Endodermal cell (in vitro differentiated cells): ENCODE measurements around the gene EXOG. TPM values are rescaled to one million over a fixed set of nuclear protein-coding genes. Genes with fewer than 3 reads are reported as not detected.

Experiments used
- DNase-seq: peaks from one replicate; pipeline ENCODE4 v3.0.0-alpha.2; 2017
- H3K27ac ChIP-seq: 2 replicates; pipeline ENCODE4 v1.5.1; 2013; ENCODE audit warnings: mild to moderate bottlenecking, low read depth, low read length, moderate library complexity
- H3K27me3 ChIP-seq: 2 replicates; pipeline ENCODE4 v1.6.1; 2013; ENCODE audit warnings: mild to moderate bottlenecking, low read length, moderate library complexity; ENCODE audit not compliant: insufficient read depth, control insufficient read depth, poor library complexity, severe bottlenecking
- H3K36me3 ChIP-seq: 2 replicates; pipeline ENCODE4 v1.7.0; 2013; ENCODE audit warnings: mild to moderate bottlenecking, low read length, moderate library complexity; ENCODE audit not compliant: control insufficient read depth, insufficient read depth
- H3K4me1 ChIP-seq: one replicate; pipeline ENCODE4 v1.7.0; 2013; ENCODE audit warnings: low read length; ENCODE audit not compliant: control insufficient read depth, insufficient read depth
- H3K4me3 ChIP-seq: 2 replicates; pipeline ENCODE4 v1.5.1; 2013; ENCODE audit warnings: mild to moderate bottlenecking, low read length, moderate library complexity
- H3K9ac ChIP-seq: 2 replicates; pipeline ENCODE4 v1.6.1; 2013; ENCODE audit warnings: mild to moderate bottlenecking, low read length, moderate library complexity; ENCODE audit not compliant: poor library complexity, severe bottlenecking; ENCODE audit errors: extremely low read depth
- H3K9me3 ChIP-seq: 2 replicates; pipeline ENCODE4 v1.6.1; 2013; ENCODE audit warnings: mild to moderate bottlenecking, low read length, moderate library complexity; ENCODE audit not compliant: control insufficient read depth
- H3K27ac Mint-ChIP-seq: 2 replicates; pipeline ENCODE4 v1.8.0; 2020; ENCODE audit warnings: mixed read lengths
- H3K27me3 Mint-ChIP-seq: 2 replicates; pipeline ENCODE4 v1.8.0; 2021; ENCODE audit warnings: mild to moderate bottlenecking, mixed read lengths; ENCODE audit not compliant: insufficient read depth
- H3K36me3 Mint-ChIP-seq: 2 replicates; pipeline ENCODE4 v1.8.0; 2020; ENCODE audit warnings: low read depth, mixed read lengths
- H3K4me1 Mint-ChIP-seq: 2 replicates; pipeline ENCODE4 v1.8.0; 2020; ENCODE audit warnings: mixed read lengths
- H3K4me3 Mint-ChIP-seq: 2 replicates; pipeline ENCODE4 v1.8.0; 2020; ENCODE audit warnings: mild to moderate bottlenecking, moderate library complexity, mixed read lengths
- H3K9me3 Mint-ChIP-seq: 2 replicates; pipeline ENCODE4 v1.8.0; 2020; ENCODE audit warnings: mild to moderate bottlenecking, mixed read lengths
- whole genome bisulfite sequencing, 2 experiments: methylation state at CpG; one replicate each; pipeline versions ENCODE4 v1.1.5 to v1.1.7; 2013; ENCODE audit warnings: missing lambda C conversion rate in 2 of 2, mixed read lengths in 1 of 2; ENCODE audit not compliant: insufficient coverage in 1 of 2, insufficient read length in 1 of 2; 5-methylcytosine and 5-hydroxymethylcytosine counted together
- total RNA-seq, 2 donors: library from RNA; stranded (reverse); fragmentation: NEBNext Ultra II Directional in 1 of 2; extraction: Animal tissue kit (Norgen Biotek cat#: 25700) in 1 of 2; gene quantifications; 2 replicates in 1 of 2; 3 replicates in 1 of 2; pipeline ENCODE4 v1.2.1, GENCODE V29; 2021
- TF ChIP-seq, protein P1 (sequence below): fragments of 200-600 bp; sonication (generic); conservative IDR thresholded peaks from 2 replicates; pipeline ENCODE4 v1.5.0; 2021; ENCODE audit warnings: antibody characterized with exemption, mild to moderate bottlenecking

The EXOG gene
- total RNA-seq, 2 donors from 2014 or later, result 11.9 to 13.8 TPM

GRCh38 chr3:38528457-38528856, 32.3 kb downstream of the EXOG start:
- peaks cover 6% of the 10 kb centered on the region for H3K4me1 ChIP-seq
- H3K4me3 Mint-ChIP-seq, result no peak overlapping the region
- peaks cover 23% of the 10 kb centered on the region for H3K36me3 Mint-ChIP-seq
- H3K4me3 ChIP-seq, result no peak overlapping the region
- no peak overlapping the region for H3K27ac ChIP-seq
- no peaks in the 10 kb centered on the region for H3K27me3 Mint-ChIP-seq
- H3K9me3 Mint-ChIP-seq, result no peaks in the 10 kb centered on the region
- DNase-seq, result peak; percentile 77
- TF ChIP-seq, protein P1, sequence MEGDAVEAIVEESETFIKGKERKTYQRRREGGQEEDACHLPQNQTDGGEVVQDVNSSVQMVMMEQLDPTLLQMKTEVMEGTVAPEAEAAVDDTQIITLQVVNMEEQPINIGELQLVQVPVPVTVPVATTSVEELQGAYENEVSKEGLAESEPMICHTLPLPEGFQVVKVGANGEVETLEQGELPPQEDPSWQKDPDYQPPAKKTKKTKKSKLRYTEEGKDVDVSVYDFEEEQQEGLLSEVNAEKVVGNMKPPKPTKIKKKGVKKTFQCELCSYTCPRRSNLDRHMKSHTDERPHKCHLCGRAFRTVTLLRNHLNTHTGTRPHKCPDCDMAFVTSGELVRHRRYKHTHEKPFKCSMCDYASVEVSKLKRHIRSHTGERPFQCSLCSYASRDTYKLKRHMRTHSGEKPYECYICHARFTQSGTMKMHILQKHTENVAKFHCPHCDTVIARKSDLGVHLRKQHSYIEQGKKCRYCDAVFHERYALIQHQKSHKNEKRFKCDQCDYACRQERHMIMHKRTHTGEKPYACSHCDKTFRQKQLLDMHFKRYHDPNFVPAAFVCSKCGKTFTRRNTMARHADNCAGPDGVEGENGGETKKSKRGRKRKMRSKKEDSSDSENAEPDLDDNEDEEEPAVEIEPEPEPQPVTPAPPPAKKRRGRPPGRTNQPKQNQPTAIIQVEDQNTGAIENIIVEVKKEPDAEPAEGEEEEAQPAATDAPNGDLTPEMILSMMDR, result peak; percentile 69
- 91 to 100% methylated on average over 1 of the region's 1 CpG for WGBS, 2 experiments
- no peak overlapping the region for H3K9ac ChIP-seq
- peaks cover 18% of the 10 kb centered on the region for H3K4me1 Mint-ChIP-seq
- H3K9me3 ChIP-seq, result no peaks in the 10 kb centered on the region
- H3K36me3 ChIP-seq, result peaks cover 22% of the 10 kb centered on the region
- H3K27ac Mint-ChIP-seq, result no peak overlapping the region
- H3K27me3 ChIP-seq, result no peaks in the 10 kb centered on the region

GRCh38 chr3:38532529-38532928, 36.4 kb downstream of the EXOG start:
- no peak overlapping the region for H3K27ac ChIP-seq
- no peaks in the 10 kb centered on the region for H3K27me3 ChIP-seq
- H3K9me3 ChIP-seq, result peaks cover 6% of the 10 kb centered on the region
- Mint-ChIP-seq H3K27me3 (no peaks in the 10 kb centered on the region), H3K27ac (no peak overlapping the region), H3K4me3 (no peak overlapping the region), H3K9me3 (peaks cover 16% of the 10 kb centered on the region), H3K36me3 (peaks cover 19% of the 10 kb centered on the region), H3K4me1 (peaks cover 24% of the 10 kb centered on the region)
- no peaks in the 10 kb centered on the region for H3K36me3 ChIP-seq
- TF ChIP-seq, protein P1, result no peak
- no peak overlapping the region for H3K4me3 ChIP-seq
- peaks cover 8% of the 10 kb centered on the region for H3K4me1 ChIP-seq
- no peak for DNase-seq
- 43 to 75% methylated on average over 1 to 3 of the region's 3 CpGs for WGBS, 2 experiments
- H3K9ac ChIP-seq, result no peak overlapping the region

- H3K9ac ChIP-seq, result no peak overlapping the region
- H3K27ac Mint-ChIP-seq, result no peak overlapping the region
- H3K36me3 Mint-ChIP-seq, result peaks cover 19% of the 10 kb centered on the region
- H3K27me3 Mint-ChIP-seq, result no peaks in the 10 kb centered on the region
- peaks cover 6% of the 10 kb centered on the region for H3K9me3 ChIP-seq
- peaks cover 24% of the 10 kb centered on the region for H3K4me1 Mint-ChIP-seq
- no peak overlapping the region for H3K4me3 ChIP-seq
- no peaks in the 10 kb centered on the region for H3K27me3 ChIP-seq
- no peak overlapping the region for H3K4me3 Mint-ChIP-seq
- H3K27ac ChIP-seq, result no peak overlapping the region
- WGBS, 2 experiments, result 74 to 89% methylated on average over 5 to 12 of the region's 13 CpGs
- H3K9me3 Mint-ChIP-seq, result peaks cover 16% of the 10 kb centered on the region
- H3K4me1 ChIP-seq, result peaks cover 8% of the 10 kb centered on the region
- H3K36me3 ChIP-seq, result no peaks in the 10 kb centered on the region
- DNase-seq, result peak; percentile 71
- TF ChIP-seq, protein P1, result no peak
Observed at GRCh38 chr3:38533285-38533976, 37.3 kb downstream of the EXOG start.
